ES-I3 (cell line): Measurements from ENCODE around the gene LRRC14B.
"Not testable (repeated sequence)": the region's sequence is repeated elsewhere in the genome, so short reads cannot be mapped to it uniquely, and the experiment has no call there.

Experiments used
- H3K36me3 ChIP-seq: 2 replicates; pipeline ENCODE4 v1.6.1; 2013; ENCODE audit warnings: mild to moderate bottlenecking, low read length, control low read depth, moderate library complexity; ENCODE audit not compliant: insufficient read depth
- H3K4me1 ChIP-seq: 2 replicates; pipeline ENCODE4 v1.6.1; 2013; ENCODE audit warnings: mild to moderate bottlenecking, control low read depth, low read length; ENCODE audit not compliant: insufficient read depth
- H3K9ac ChIP-seq: 2 replicates; pipeline ENCODE4 v1.6.1; 2013; ENCODE audit warnings: low read depth, mild to moderate bottlenecking, low read length, moderate library complexity
- H3K9me3 ChIP-seq: 2 replicates; pipeline ENCODE4 v1.6.1; 2013; ENCODE audit warnings: mild to moderate bottlenecking, low read length, moderate library complexity; ENCODE audit not compliant: control insufficient read depth, insufficient read depth

The LRRC14B gene

GRCh38 chr5:164244-164643 lies 27.1 kb upstream of the LRRC14B start:
- H3K9ac ChIP-seq: no peak overlapping the region
- no peaks in the 10 kb centered on the region for H3K4me1 ChIP-seq
- H3K36me3 ChIP-seq: peaks cover 5% of the 10 kb centered on the region; the same call in 1 of the 2 replicates
- H3K9me3 ChIP-seq: no peaks in the 10 kb centered on the region

- not testable (repeated sequence) for H3K4me1 ChIP-seq, H3K9ac ChIP-seq, H3K9me3 ChIP-seq, H3K36me3 ChIP-seq
Observed at GRCh38 chr5:164783-165182, 26.5 kb upstream of the LRRC14B start.

GRCh38 chr5:166441-167372 lies 24.6 kb upstream of the LRRC14B start:
- Histone ChIP-seq H3K4me1 (no peaks in the 10 kb centered on the region), H3K9ac (no peak overlapping the region), H3K9me3 (no peaks in the 10 kb centered on the region), H3K36me3 (no peaks in the 10 kb centered on the region)

GRCh38 chr5:167511-167910 lies 23.8 kb upstream of the LRRC14B start:
- Histone ChIP-seq H3K9ac (no peak overlapping the region), H3K9me3 (no peaks in the 10 kb centered on the region), H3K4me1 (no peaks in the 10 kb centered on the region), H3K36me3 (no peaks in the 10 kb centered on the region)

- Histone ChIP-seq H3K9me3 (no peaks in the 10 kb centered on the region), H3K36me3 (no peaks in the 10 kb centered on the region), H3K4me1 (no peaks in the 10 kb centered on the region), H3K9ac (no peak overlapping the region)
Observed at GRCh38 chr5:167982-168660, 23.2 kb upstream of the LRRC14B start.

GRCh38 chr5:169071-169727 lies 22.1 kb upstream of the LRRC14B start:
- no peaks in the 10 kb centered on the region for H3K36me3 ChIP-seq
- H3K4me1 ChIP-seq: no peaks in the 10 kb centered on the region
- H3K9ac ChIP-seq: no peak overlapping the region
- no peaks in the 10 kb centered on the region for H3K9me3 ChIP-seq

- no peak overlapping the region for H3K9ac ChIP-seq
- H3K4me1 ChIP-seq: no peaks in the 10 kb centered on the region
- H3K36me3 ChIP-seq: no peaks in the 10 kb centered on the region
- no peaks in the 10 kb centered on the region for H3K9me3 ChIP-seq
Observed at GRCh38 chr5:169728-170094, 21.6 kb upstream of the LRRC14B start.

GRCh38 chr5:170971-171800 lies 20.1 kb upstream of the LRRC14B start:
- Histone ChIP-seq H3K4me1 (peaks cover 1% of the 10 kb centered on the region; the same call in 1 of the 2 replicates), H3K36me3 (no peaks in the 10 kb centered on the region), H3K9ac (no peak overlapping the region), H3K9me3 (no peaks in the 10 kb centered on the region)

- Histone ChIP-seq H3K4me1 (peaks cover 3% of the 10 kb centered on the region; the same call in 1 of the 2 replicates), H3K9me3 (no peaks in the 10 kb centered on the region), H3K9ac (no peak overlapping the region), H3K36me3 (no peaks in the 10 kb centered on the region)
Observed at GRCh38 chr5:171801-172331, 19.4 kb upstream of the LRRC14B start.

GRCh38 chr5:172421-172820 lies 18.9 kb upstream of the LRRC14B start:
- Histone ChIP-seq H3K9me3 (no peaks in the 10 kb centered on the region), H3K4me1 (peaks cover 3% of the 10 kb centered on the region; the same call in 1 of the 2 replicates), H3K9ac (no peak overlapping the region), H3K36me3 (no peaks in the 10 kb centered on the region)

GRCh38 chr5:172841-173251 lies 18.4 kb upstream of the LRRC14B start:
- Histone ChIP-seq H3K9ac (no peak overlapping the region), H3K4me1 (peaks cover 3% of the 10 kb centered on the region; the same call in 1 of the 2 replicates), H3K9me3 (no peaks in the 10 kb centered on the region), H3K36me3 (no peaks in the 10 kb centered on the region)

- no peak overlapping the region for H3K9ac ChIP-seq
- H3K9me3 ChIP-seq: no peaks in the 10 kb centered on the region
- no peaks in the 10 kb centered on the region for H3K36me3 ChIP-seq
- peaks cover 3% of the 10 kb centered on the region; the same call in 1 of the 2 replicates for H3K4me1 ChIP-seq
Observed at GRCh38 chr5:173392-174290, 17.7 kb upstream of the LRRC14B start.

GRCh38 chr5:174291-174600 lies 17.0 kb upstream of the LRRC14B start:
- no peaks in the 10 kb centered on the region for H3K36me3 ChIP-seq
- peaks cover 3% of the 10 kb centered on the region; the same call in 1 of the 2 replicates for H3K4me1 ChIP-seq
- no peak overlapping the region for H3K9ac ChIP-seq
- no peaks in the 10 kb centered on the region for H3K9me3 ChIP-seq
